ENCODE data around the gene AASDH.
"Not testable (repeated sequence)": the region's sequence is repeated elsewhere in the genome, so short reads cannot be mapped to it uniquely, and the experiment has no call there.

The AASDH gene

GRCh38 chr4:56391270-56391669 lies 4.0 kb upstream of the AASDH start:
- in situ Hi-C loops (cut with HindIII; ENCODE audit: low sequenced_read_pairs), result no loop called here

GRCh38 chr4:56389558-56389957 lies 2.3 kb upstream of the AASDH start:
- in situ Hi-C loops (cut with HindIII; ENCODE audit: low sequenced_read_pairs), result no loop called here

GRCh38 chr4:56388306-56388705 lies 1.0 kb upstream of the AASDH start:
- in situ Hi-C loops (cut with HindIII; ENCODE audit: low sequenced_read_pairs), result no loop called here

GRCh38 chr4:56386091-56386490 lies 1.2 kb downstream of the AASDH start:
- in situ Hi-C loops (cut with HindIII; ENCODE audit: low sequenced_read_pairs), result no loop called here

GRCh38 chr4:56375458-56375857 lies 11.8 kb downstream of the AASDH start:
- in situ Hi-C loops (cut with HindIII; ENCODE audit: low sequenced_read_pairs), result no loop called here

GRCh38 chr4:56374956-56375355 lies 12.3 kb downstream of the AASDH start:
- in situ Hi-C loops (cut with HindIII; ENCODE audit: low sequenced_read_pairs), result no loop called here

GRCh38 chr4:56372774-56373173 lies 14.5 kb downstream of the AASDH start:
- in situ Hi-C loops (cut with HindIII; ENCODE audit: low sequenced_read_pairs), result no loop called here

GRCh38 chr4:56371426-56372220 lies 15.7 kb downstream of the AASDH start:
- in situ Hi-C loops (cut with HindIII; ENCODE audit: low sequenced_read_pairs), result no loop called here

GRCh38 chr4:56370377-56370776 lies 16.9 kb downstream of the AASDH start:
- in situ Hi-C loops (cut with HindIII; ENCODE audit: low sequenced_read_pairs), result no loop called here

- in situ Hi-C loops (cut with HindIII; ENCODE audit: low sequenced_read_pairs), result not testable (repeated sequence)
Observed at GRCh38 chr4:56362981-56363380, 24.3 kb downstream of the AASDH start.

GRCh38 chr4:56360071-56360470 lies 27.2 kb downstream of the AASDH start:
- in situ Hi-C loops (cut with HindIII; ENCODE audit: low sequenced_read_pairs), result no loop called here

- in situ Hi-C loops (cut with HindIII; ENCODE audit: low sequenced_read_pairs), result no loop called here
Observed at GRCh38 chr4:56356650-56357049, 30.6 kb downstream of the AASDH start.

GRCh38 chr4:56348576-56348975 lies 38.7 kb downstream of the AASDH start:
- in situ Hi-C loops (cut with HindIII; ENCODE audit: low sequenced_read_pairs), result no loop called here

GRCh38 chr4:56345458-56345857 lies 41.8 kb downstream of the AASDH start:
- in situ Hi-C loops (cut with HindIII; ENCODE audit: low sequenced_read_pairs), result no loop called here

- in situ Hi-C loops (cut with HindIII; ENCODE audit: low sequenced_read_pairs), result no loop called here
Observed at GRCh38 chr4:56342746-56343145, 44.5 kb downstream of the AASDH start.

GRCh38 chr4:56330691-56331090 lies 56.6 kb downstream of the AASDH start:
- in situ Hi-C loops (cut with HindIII; ENCODE audit: low sequenced_read_pairs), result no loop called here

- in situ Hi-C loops (cut with HindIII; ENCODE audit: low sequenced_read_pairs), result no loop called here
Observed at GRCh38 chr4:56326363-56326762, 60.9 kb downstream of the AASDH start.

GRCh38 chr4:56324011-56324610 lies 63.2 kb downstream of the AASDH start:
- in situ Hi-C loops (cut with HindIII; ENCODE audit: low sequenced_read_pairs), result no loop called here

GRCh38 chr4:56323327-56323726 lies 64.0 kb downstream of the AASDH start:
- in situ Hi-C loops (cut with HindIII; ENCODE audit: low sequenced_read_pairs), result no loop called here

GRCh38 chr4:56321251-56321650 lies 66.0 kb downstream of the AASDH start:
- in situ Hi-C loops (cut with HindIII; ENCODE audit: low sequenced_read_pairs), result no loop called here

- in situ Hi-C loops (cut with HindIII; ENCODE audit: low sequenced_read_pairs), result no loop called here
Observed at GRCh38 chr4:56320293-56320692, 67.0 kb downstream of the AASDH start.

GRCh38 chr4:56318555-56318954 lies 68.7 kb downstream of the AASDH start:
- in situ Hi-C loops (cut with HindIII; ENCODE audit: low sequenced_read_pairs), result no loop called here

GRCh38 chr4:56317749-56318148 lies 69.5 kb downstream of the AASDH start:
- in situ Hi-C loops (cut with HindIII; ENCODE audit: low sequenced_read_pairs), result no loop called here

All from endothelial cell of hepatic sinusoid (primary cell).